Measurements from ENCODE around the gene CDH5. TPM values are rescaled to one million over a fixed set of nuclear protein-coding genes. Genes with fewer than 3 reads are reported as not detected.
A peak's percentile ranks its signal among the peaks of the same experiment; 100 is the strongest.

Gene CDH5
- total and polyA plus RNA-seq, 2 experiments from 2014 or later = not detected

DNA sequence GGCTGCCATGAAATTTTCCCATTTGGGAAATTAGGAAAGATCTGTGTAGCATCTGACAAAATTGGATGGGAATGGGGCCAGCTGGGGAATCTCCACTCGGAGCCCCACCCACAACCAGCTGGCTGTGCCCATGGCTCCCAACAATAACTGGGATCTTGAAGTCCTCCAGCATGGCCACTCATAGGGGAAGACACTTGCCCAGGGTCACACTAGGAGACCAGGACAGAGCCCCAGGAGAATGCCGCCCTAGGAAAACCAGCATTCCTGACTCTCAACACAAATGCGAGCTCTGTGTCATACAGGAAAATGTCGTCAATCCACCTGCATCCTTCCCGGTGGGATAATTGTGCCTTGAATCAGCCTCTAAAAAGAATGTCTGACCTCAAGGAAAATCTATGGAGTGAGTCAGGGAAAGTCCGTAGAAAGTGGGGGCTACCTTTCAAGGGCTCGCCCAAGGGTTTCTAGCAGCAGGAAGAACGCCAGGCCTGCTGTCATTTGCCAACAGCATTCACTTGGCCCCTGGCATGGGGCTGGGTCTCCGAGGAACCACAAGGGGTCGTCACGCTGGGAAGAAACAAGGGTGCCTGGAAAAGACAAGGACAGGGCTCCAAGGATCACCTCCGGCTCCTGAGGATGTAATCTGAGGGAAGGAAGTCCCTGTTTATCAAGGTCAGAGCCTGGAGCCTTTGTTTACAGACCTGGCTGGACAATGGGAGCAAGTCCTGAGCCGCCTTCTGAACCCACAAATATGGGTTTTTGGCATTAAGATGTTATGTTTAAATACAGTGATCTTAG, 15.9 kb downstream of the CDH5 start:
- no peak overlapping the region for H3K4me3 ChIP-seq
- H3K9me2 ChIP-seq (ENCODE audit: insufficient read depth) = no peaks in the 10 kb centered on the region
- H3F3A ChIP-seq (ENCODE audit: insufficient read depth) = no peaks in the 10 kb centered on the region
- no peaks in the 10 kb centered on the region for H3K36me3 ChIP-seq (ENCODE audit: low read depth)
- no peak overlapping the region for H2AFZ ChIP-seq
- H3K27me3 ChIP-seq (replicated peaks; ENCODE audit: insufficient read depth) = peaks cover 13% of the 10 kb centered on the region
- H4K20me1 ChIP-seq (ENCODE audit: insufficient read depth) = no peaks in the 10 kb centered on the region
- peak; percentile 40 for DNase-seq
- H3K4me2 ChIP-seq (ENCODE audit: unreplicated experiment) = no peak overlapping the region
- no peak overlapping the region for H3K9ac ChIP-seq
- peaks cover 10% of the 10 kb centered on the region; the same call in 1 of the 2 replicates for H3K4me1 ChIP-seq (ENCODE audit: insufficient read depth)
- no peaks in the 10 kb centered on the region for H3K79me2 ChIP-seq (ENCODE audit: insufficient read depth)
- TF ChIP-seq EZH2phosphoT487 (IDR thresholded peaks at IDR 0.05; ENCODE audit: insufficient read depth, low read depth) = no peak
- no peak for TF ChIP-seq EZH2 (IDR thresholded peaks at IDR 0.05; ENCODE audit: insufficient read depth, poor library complexity, severe bottlenecking)
- H3K27ac ChIP-seq = no peak overlapping the region
- no peaks in the 10 kb centered on the region for H3K9me3 ChIP-seq (ENCODE audit: low read depth)
- in situ Hi-C loops (cut with MboI) = no loop called here
- WGBS, 2 experiments (ENCODE audit: low coverage in 1 of 2, low lambda C conversion rate in 2 of 2, missing lambda C conversion rate in 2 of 2) = 60 to 61% methylated on average over 13 of the region's 13 CpGs

GRCh38 chr16:66382966-66383299, 16.4 kb downstream of the CDH5 start:
- Histone ChIP-seq H3K27me3 (replicated peaks; ENCODE audit: insufficient read depth) (peaks cover 8% of the 10 kb centered on the region), H3K9me2 (ENCODE audit: insufficient read depth) (no peaks in the 10 kb centered on the region), H3K4me2 (ENCODE audit: unreplicated experiment) (no peak overlapping the region), H3K4me3 (no peak overlapping the region), H3K36me3 (ENCODE audit: low read depth) (no peaks in the 10 kb centered on the region), H3K9me3 (ENCODE audit: low read depth) (no peaks in the 10 kb centered on the region), H3K4me1 (ENCODE audit: insufficient read depth) (peaks cover 10% of the 10 kb centered on the region; the same call in 1 of the 2 replicates), H3K79me2 (ENCODE audit: insufficient read depth) (no peaks in the 10 kb centered on the region), H2AFZ (no peak overlapping the region), H3K27ac (no peak overlapping the region), H3F3A (ENCODE audit: insufficient read depth) (no peaks in the 10 kb centered on the region), H4K20me1 (ENCODE audit: insufficient read depth) (no peaks in the 10 kb centered on the region), H3K9ac (no peak overlapping the region)
- in situ Hi-C loops (cut with MboI) = no loop called here
- no peak for TF ChIP-seq EZH2phosphoT487 (IDR thresholded peaks at IDR 0.05; ENCODE audit: insufficient read depth, low read depth)
- TF ChIP-seq EZH2 (IDR thresholded peaks at IDR 0.05; ENCODE audit: insufficient read depth, poor library complexity, severe bottlenecking) = no peak
- DNase-seq = peak; percentile 58
- 6 to 14% methylated on average over 3 of the region's 3 CpGs for WGBS, 2 experiments (ENCODE audit: low coverage in 1 of 2, low lambda C conversion rate in 2 of 2, missing lambda C conversion rate in 2 of 2)

DNA sequence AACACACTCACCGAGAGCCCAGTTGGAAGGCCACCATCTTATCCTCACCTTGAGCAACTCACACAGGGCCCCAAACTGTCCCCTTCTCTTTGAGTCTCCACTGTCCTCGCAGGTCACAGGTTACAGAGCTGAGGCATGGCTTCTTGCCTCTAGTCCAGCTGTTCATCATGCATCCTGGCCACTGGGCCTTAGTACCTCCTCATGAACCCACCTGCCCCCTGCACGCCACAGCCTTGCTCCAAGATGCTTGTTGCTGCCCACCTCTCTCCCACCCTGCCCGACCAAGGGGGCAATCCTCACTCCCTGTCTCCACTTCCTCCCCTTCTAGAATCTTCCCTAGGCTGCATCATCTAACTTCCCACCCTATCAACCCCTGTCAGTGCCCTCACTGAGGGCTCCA, 17.1 kb downstream of the CDH5 start:
- Histone ChIP-seq H3K36me3 (ENCODE audit: low read depth) (no peaks in the 10 kb centered on the region), H3K27ac (no peak overlapping the region), H4K20me1 (ENCODE audit: insufficient read depth) (no peaks in the 10 kb centered on the region), H3K9me3 (ENCODE audit: low read depth) (no peaks in the 10 kb centered on the region), H3F3A (ENCODE audit: insufficient read depth) (no peaks in the 10 kb centered on the region), H3K4me1 (ENCODE audit: insufficient read depth) (peaks cover 10% of the 10 kb centered on the region; the same call in 1 of the 2 replicates), H3K9ac (no peak overlapping the region), H3K79me2 (ENCODE audit: insufficient read depth) (no peaks in the 10 kb centered on the region), H2AFZ (no peak overlapping the region), H3K4me2 (ENCODE audit: unreplicated experiment) (no peak overlapping the region), H3K4me3 (no peak overlapping the region), H3K27me3 (replicated peaks; ENCODE audit: insufficient read depth) (peaks cover 2% of the 10 kb centered on the region; the same call in 1 of the 2 replicates), H3K9me2 (ENCODE audit: insufficient read depth) (no peaks in the 10 kb centered on the region)
- WGBS, 2 experiments (ENCODE audit: low coverage in 1 of 2, low lambda C conversion rate in 2 of 2, missing lambda C conversion rate in 2 of 2) = 72 to 75% methylated on average over 4 of the region's 4 CpGs
- TF ChIP-seq EZH2phosphoT487 (IDR thresholded peaks at IDR 0.05; ENCODE audit: insufficient read depth, low read depth) = no peak
- TF ChIP-seq EZH2 (IDR thresholded peaks at IDR 0.05; ENCODE audit: insufficient read depth, poor library complexity, severe bottlenecking) = no peak
- no peak for DNase-seq
- in situ Hi-C loops (cut with MboI) = no loop called here

GRCh38 chr16:66385415-66385814, 18.9 kb downstream of the CDH5 start:
- Histone ChIP-seq H3K79me2 (ENCODE audit: insufficient read depth) (no peaks in the 10 kb centered on the region), H3K9me2 (ENCODE audit: insufficient read depth) (no peaks in the 10 kb centered on the region), H3K27me3 (replicated peaks; ENCODE audit: insufficient read depth) (no peaks in the 10 kb centered on the region; the same call in 1 of the 2 replicates), H3K27ac (no peak overlapping the region), H4K20me1 (ENCODE audit: insufficient read depth) (no peaks in the 10 kb centered on the region), H3K4me1 (ENCODE audit: insufficient read depth) (peaks cover 10% of the 10 kb centered on the region; the same call in 1 of the 2 replicates), H3K9ac (no peak overlapping the region), H3K36me3 (ENCODE audit: low read depth) (no peaks in the 10 kb centered on the region), H3F3A (ENCODE audit: insufficient read depth) (no peaks in the 10 kb centered on the region), H3K4me3 (no peak overlapping the region), H2AFZ (no peak overlapping the region), H3K9me3 (ENCODE audit: low read depth) (no peaks in the 10 kb centered on the region), H3K4me2 (ENCODE audit: unreplicated experiment) (no peak overlapping the region)
- DNase-seq = no peak
- 83 to 87% methylated on average over 4 of the region's 4 CpGs for WGBS, 2 experiments (ENCODE audit: low coverage in 1 of 2, low lambda C conversion rate in 2 of 2, missing lambda C conversion rate in 2 of 2)
- in situ Hi-C loops (cut with MboI) = no loop called here
- no peak for TF ChIP-seq EZH2 (IDR thresholded peaks at IDR 0.05; ENCODE audit: insufficient read depth, poor library complexity, severe bottlenecking)
- no peak for TF ChIP-seq EZH2phosphoT487 (IDR thresholded peaks at IDR 0.05; ENCODE audit: insufficient read depth, low read depth)
